B cell (primary cell): Measurements from ENCODE around the gene PHOX2B.

Experiments
- CTCF ChIP-seq: fragments of 200-600 bp; IDR thresholded peaks from one replicate; pipeline ENCODE4 v1.8.0; 2022; ENCODE audit warnings: antibody characterized with exemption, mild to moderate bottlenecking
- EZH2 ChIP-seq: IDR thresholded peaks from 2 replicates; pipeline ENCODE4 v1.6.1; 2012; ENCODE audit warnings: borderline replicate concordance, low read depth, mild to moderate bottlenecking, moderate library complexity, low read length; ENCODE audit not compliant: insufficient read depth, poor library complexity, severe bottlenecking

- TF ChIP-seq EZH2 (no peak), CTCF (no peak)
Observed at GRCh38 chr4:41722181-41722580, 26.3 kb downstream of the PHOX2B start.
